GM23248 (cell line): ENCODE data around the gene AQP10.

Source experiments
- EZH2 ChIP-seq: fragments of 200-600 bp; sonication (generic); IDR thresholded peaks from 2 replicates; pipeline ENCODE4 v1.6.1; 2018; ENCODE audit warnings: antibody characterized with exemption, mild to moderate bottlenecking; ENCODE audit not compliant: insufficient read depth, poor library complexity, severe bottlenecking
- EZH2phosphoT487 ChIP-seq: fragments of 200-600 bp; sonication (generic); IDR thresholded peaks from 2 replicates; pipeline ENCODE4 v1.6.1; 2018; ENCODE audit warnings: antibody characterized with exemption, moderate library complexity, mild to moderate bottlenecking, low read depth; ENCODE audit not compliant: insufficient read depth

DNA sequence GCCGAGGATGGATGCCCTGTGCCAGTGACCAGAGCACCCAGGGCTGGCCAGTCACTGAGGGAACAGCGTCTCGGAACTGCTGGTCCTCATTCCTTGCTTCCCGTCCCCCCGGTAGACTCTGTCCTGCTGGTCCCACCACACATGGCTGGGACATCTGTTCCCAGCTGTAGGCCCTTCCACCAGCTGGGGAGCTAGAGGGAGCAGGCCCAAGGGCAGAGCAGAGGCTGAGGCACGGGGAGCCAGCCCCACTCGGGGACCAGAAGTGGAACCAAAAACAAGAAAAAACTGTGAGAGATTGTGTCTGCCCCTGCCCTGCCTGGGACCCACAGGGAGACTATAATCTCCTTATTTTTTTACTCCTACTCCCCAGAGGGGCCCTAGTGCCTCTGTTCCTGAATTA, 28.2 kb downstream of the AQP10 start:
- TF ChIP-seq EZH2: no peak
- TF ChIP-seq EZH2phosphoT487: no peak
